AG09309 (cell line): ENCODE results near the gene CALML5.

Source experiments
- DNase-seq: peaks from one replicate; pipeline ENCODE4 v3.0.0-alpha.2; 2010; ENCODE audit warnings: low read depth
- H3K4me3 ChIP-seq: 2 replicates; pipeline ENCODE4 v1.5.1; 2011; ENCODE audit warnings: mild to moderate bottlenecking, low read depth, low read length, moderate library complexity; ENCODE audit not compliant: control insufficient read depth
- TF ChIP-seq, protein P1 (sequence below): IDR thresholded peaks from 2 replicates; pipeline ENCODE4 v1.5.1; 2011; ENCODE audit warnings: mild to moderate bottlenecking, low read depth, low read length, inconsistent platforms; ENCODE audit not compliant: insufficient read depth, control insufficient read depth; ENCODE audit errors: missing control alignments

Gene CALML5

DNA sequence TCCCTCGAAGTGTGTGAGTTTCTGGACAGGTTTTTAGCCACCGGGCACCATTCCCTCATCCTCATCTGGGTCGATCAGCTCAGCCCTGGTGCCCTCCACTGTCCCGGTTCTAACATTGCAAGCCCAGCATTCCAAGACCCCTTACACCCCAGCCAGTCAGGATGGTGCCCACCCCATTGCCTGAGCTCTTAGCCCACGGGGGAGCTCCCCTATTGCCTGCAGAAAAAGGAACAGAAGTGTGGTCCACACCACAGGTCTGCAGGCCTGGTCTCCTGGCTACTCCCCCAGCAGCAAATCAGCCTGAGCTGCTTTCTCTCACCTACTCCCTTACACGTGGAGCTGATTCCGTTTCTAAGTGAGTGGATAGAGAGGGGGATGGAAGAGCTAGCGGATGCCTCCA lies 4.8 kb downstream of the CALML5 start:
- no peak for DNase-seq
- H3K4me3 ChIP-seq = no peak overlapping the region
- TF ChIP-seq, protein P1, sequence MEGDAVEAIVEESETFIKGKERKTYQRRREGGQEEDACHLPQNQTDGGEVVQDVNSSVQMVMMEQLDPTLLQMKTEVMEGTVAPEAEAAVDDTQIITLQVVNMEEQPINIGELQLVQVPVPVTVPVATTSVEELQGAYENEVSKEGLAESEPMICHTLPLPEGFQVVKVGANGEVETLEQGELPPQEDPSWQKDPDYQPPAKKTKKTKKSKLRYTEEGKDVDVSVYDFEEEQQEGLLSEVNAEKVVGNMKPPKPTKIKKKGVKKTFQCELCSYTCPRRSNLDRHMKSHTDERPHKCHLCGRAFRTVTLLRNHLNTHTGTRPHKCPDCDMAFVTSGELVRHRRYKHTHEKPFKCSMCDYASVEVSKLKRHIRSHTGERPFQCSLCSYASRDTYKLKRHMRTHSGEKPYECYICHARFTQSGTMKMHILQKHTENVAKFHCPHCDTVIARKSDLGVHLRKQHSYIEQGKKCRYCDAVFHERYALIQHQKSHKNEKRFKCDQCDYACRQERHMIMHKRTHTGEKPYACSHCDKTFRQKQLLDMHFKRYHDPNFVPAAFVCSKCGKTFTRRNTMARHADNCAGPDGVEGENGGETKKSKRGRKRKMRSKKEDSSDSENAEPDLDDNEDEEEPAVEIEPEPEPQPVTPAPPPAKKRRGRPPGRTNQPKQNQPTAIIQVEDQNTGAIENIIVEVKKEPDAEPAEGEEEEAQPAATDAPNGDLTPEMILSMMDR = no peak

DNA sequence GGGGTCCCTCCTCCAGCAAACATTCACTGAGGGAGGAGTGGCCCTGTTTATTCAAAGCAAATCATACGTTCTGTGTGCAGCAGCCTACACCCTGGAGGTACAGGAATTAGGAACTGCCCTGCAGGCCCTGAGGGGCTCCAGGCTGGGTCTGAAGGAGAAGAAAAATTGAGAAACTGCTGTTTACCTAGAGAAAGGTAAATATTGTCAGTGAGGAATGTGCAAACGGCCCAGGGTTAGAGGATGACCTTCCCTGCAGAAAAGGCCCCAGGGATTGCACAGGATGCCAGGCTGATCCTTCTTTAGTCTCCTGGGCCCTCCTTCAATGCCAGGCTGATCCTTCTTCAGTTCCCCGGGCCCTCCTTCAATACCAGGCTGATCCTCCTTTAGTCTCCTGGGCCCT lies 5.7 kb downstream of the CALML5 start:
- no peak for DNase-seq
- TF ChIP-seq, protein P1 = no peak
- H3K4me3 ChIP-seq = no peak overlapping the region

DNA sequence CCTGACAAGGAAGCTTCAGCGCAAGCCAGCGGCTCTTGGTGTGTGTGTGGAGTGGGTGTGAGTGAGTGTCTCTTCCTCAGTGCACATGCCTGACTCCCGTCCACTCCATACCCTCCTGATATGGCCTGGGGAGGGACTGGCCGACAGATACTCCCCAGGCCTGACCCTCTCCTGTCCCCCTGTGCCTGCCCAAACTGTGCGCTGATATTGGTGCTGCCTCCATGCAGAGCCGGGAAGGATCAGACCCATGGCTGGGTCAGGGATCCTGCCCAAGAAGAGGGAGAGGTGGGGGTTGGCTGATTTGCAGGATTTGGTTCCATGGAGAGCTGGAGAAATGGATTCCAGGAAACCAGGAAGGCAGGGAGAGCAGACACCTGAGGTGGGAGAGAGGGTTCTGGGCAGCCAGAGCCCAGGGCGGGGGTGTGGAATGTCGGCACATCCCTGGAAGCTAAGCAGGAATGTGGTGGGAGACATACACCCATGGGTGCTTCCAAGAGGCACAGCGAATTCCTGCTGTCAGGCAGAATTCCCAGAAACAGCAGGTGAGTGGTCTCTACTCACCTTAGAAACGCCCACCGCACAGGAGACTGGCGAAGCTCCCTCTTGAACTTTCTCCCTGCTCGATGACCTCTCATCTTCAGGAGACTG lies 6.3 kb downstream of the CALML5 start:
- no peak for DNase-seq
- H3K4me3 ChIP-seq = no peak overlapping the region
- TF ChIP-seq, protein P1 = no peak

DNA sequence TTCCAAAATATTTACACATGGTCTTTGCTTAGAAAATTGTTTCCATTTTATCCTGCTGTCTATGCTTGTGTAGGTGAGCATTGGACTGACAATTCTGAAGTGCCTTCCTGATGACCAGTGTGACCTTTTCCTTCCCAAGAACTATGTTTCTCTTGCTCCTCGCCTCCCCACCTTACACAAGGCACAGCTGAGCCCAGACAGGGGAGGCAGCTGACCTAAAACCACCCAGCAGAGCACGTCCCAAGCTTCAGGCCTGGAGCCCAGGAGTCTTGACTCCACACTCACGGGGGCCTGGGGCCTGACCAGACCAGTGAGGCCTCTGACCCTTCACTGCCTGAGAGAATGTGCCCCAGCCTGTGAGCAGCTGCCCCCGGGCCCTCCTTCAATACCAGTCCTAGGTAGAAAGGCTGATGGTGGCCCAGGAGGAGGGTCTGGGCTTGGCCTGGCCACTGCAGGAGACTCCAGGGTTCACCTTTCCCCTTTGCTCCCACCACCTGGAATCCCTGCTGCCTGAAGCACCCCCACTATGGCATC lies 7.0 kb downstream of the CALML5 start:
- TF ChIP-seq, protein P1 = no peak
- DNase-seq = no peak
- H3K4me3 ChIP-seq = no peak overlapping the region

DNA sequence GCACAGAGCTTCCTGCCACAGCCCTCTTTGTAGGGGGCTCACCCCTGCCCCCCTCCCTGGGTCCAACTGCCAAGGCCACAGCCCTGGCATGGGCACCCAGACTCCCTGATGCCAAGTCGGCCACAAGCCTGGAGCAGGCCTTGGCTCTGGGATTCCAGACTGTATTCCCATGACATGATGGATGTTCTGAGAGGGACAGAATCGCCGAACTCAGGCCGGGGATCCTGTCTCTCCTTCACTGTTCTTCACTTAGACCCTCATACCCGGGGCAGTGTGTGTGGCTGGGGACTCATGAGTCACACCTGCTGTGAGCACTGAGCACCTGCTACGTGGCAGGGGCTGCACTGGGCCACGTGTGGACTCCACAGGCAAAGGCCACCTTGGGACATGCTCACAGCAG lies 7.9 kb downstream of the CALML5 start:
- TF ChIP-seq, protein P1 = no peak
- no peak overlapping the region for H3K4me3 ChIP-seq
- DNase-seq = no peak

DNA sequence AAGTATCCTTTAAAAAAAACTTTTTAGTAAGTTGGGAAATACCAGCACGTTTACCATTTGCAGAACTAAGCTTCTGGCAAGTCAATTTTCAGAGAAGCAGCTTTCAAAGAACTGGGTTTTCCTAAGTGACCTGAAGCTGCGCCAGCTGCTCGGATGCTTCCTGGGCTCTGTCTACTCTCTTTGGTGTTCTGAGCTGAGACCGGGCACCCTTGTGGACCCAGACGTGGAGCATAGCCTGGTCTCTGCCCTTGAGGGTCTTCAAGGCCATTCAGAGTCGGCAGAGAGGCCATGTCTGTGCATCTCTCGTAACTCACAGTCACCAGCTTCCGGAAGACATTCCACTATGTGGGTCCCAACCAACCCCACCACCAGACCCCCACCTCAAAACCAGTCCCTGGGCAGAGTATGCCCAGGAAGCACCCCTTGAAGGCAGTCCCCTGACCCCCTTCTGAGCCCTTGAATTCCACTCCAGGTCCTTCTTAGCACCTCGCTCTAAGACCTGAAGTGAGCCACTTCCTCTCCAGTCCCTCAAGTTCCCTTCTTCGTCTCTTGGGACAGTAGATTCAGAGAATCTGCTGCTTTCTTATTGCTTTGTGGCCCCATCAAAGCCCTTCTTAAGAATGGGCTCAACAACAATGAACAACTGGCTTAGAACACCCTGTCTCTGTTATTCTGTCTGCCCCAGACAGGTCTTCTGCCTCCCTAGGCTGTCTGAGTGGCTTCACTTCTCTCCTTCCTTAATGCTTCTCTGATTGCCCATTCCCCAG lies 8.5 kb downstream of the CALML5 start:
- TF ChIP-seq, protein P1 = no peak
- H3K4me3 ChIP-seq = no peak overlapping the region
- DNase-seq = no peak
